ENCODE measurements around the gene PSAPL1.
"Not testable (repeated sequence)": the region's sequence is repeated elsewhere in the genome, so short reads cannot be mapped to it uniquely, and the experiment has no call there.

Gene PSAPL1

DNA sequence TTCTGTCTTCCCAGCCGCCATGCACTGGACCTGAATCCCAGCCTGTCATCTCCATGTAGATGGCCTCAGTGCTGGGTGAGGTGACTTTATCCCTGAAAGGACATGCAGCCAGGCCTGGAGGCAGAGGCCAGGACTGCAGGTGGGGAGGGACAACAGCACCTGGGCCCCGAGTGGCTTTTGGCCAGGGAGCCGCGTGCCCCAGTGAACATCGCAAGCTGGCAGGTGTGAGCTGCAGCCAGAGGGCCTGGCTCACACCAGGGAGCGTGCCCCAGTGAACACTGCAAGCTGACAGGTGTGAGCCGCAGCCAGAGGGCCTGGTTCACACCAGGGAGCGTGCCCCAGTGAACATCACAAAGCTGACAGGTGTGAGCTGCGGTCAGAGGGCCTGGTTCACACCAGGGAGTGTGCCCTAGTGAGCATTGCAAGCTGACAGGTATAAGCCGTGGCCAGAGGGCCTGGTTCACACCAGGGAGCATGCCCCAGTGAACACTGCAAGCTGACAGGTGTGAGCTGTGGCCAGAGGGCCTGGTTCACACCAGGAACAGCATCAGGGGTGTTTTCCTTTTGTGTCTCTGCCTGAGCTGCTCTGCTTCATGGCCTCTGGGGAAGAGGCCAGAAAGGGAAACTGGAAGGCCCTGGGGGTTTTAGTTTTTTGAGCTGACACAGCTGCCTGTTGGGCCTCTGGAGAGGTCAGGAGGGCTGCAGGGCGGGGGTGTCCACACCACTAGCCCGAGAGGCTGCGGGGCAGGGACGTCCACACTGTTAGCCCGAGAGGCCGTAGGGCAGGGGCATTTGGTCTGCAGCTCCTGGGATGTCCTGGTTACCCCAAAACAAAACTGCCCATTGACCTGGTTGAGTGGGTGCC is 22.7 kb upstream of the PSAPL1 start:
- no peak for DNase-seq

- not testable (repeated sequence) for DNase-seq
Measured at GRCh38 chr4:7452802-7453201, 18.1 kb upstream of the PSAPL1 start.

- no peak for DNase-seq
Measured at GRCh38 chr4:7451800-7452199, 17.1 kb upstream of the PSAPL1 start.

DNA sequence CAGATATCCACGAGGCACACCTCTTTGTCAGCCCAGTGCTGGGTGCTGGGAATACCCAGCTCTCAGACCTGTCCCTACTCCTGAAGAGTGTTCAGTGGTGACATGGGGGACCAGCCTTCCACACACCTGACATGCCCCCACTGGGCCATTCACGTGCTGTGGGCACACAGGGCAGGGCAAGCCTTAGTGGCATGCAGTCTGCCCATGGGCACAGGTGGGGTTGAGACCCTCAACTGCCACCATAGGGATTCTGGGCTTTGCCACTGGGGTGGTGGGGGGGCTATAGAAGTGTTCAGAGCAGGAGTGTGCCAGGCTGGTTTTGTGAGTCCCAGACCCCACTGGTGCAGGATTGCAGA is 16.7 kb upstream of the PSAPL1 start:
- no peak for DNase-seq

DNA sequence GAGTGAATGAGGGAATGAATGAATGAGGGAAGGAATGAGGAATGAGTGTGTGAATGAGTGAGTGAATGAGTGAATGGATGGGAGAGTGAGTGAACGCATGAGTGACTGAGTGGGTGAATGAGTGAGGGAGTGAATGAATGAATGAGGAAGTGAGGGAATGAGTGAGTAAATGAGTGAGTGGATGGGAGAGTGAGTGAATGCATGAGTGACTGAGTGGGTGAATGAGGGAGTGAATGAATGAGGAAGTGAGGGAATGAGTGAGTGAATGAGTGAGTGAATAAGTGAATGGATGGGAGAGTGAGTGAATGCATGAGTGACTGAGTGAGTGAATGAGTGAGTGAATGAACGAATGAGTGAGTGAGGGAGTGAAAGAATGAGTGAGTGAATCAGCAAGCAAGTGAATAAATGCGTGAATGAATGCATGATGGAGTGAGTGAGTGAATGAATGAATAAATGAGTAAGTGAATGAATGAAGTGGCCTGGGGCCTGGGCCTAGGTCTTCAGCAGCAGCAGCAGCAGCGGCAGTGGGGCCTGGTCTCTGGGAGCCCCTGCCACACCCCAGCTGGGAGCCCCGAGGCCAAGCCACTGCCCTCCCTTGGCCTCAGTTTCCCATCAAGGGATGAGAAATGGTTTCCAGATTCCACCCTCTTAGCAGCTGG is 16.2 kb upstream of the PSAPL1 start:
- DNase-seq = no peak

- no peak for DNase-seq
Measured at GRCh38 chr4:7448036-7448435, 13.3 kb upstream of the PSAPL1 start.

GRCh38 chr4:7447236-7447635 is 12.5 kb upstream of the PSAPL1 start:
- DNase-seq = no peak

- DNase-seq = no peak
Measured at GRCh38 chr4:7444731-7445130, 10.0 kb upstream of the PSAPL1 start.

DNA sequence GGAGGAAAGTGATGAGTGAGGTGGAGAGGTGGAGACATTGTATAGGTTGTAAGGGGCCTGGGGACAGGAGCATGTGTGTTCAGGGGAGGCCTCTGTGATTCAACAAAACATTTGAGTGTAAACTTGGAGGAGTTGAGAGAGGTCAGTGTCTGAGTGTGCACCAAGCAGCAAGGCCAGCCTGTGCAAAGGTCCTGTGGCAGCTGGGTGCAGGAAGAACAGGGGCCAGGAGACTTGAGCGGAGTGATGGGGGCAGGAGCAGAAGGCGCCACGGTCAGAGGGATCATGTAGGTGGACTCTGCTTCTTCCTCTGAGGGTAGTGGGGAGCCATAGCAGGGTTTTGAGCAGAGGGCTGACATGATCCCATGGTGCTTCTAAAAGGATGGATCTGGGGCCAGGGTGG is 9.6 kb upstream of the PSAPL1 start:
- no peak for DNase-seq

- no peak for DNase-seq
Measured at GRCh38 chr4:7442574-7443162, 7.9 kb upstream of the PSAPL1 start.

DNA sequence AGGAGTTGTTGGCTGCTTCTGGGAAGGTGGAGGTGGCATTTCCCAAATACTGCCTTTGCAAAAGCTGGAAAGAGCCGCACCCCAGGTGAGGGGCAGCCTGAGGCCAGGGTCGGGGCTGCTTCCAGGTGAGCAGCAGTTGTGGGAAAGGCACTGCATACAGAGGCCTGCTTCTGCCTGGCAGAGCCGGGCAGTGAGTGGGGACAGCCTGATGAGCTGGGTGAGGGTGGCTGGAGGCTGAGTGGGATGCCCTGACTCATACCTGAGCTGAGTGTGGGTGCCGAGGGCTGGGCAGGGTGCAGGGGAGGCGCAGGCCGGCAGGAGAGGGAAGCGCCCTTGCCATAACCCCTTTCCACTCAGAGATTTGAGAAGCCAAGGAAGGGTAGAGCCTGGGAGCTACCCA is 6.5 kb upstream of the PSAPL1 start:
- DNase-seq = no peak

DNA sequence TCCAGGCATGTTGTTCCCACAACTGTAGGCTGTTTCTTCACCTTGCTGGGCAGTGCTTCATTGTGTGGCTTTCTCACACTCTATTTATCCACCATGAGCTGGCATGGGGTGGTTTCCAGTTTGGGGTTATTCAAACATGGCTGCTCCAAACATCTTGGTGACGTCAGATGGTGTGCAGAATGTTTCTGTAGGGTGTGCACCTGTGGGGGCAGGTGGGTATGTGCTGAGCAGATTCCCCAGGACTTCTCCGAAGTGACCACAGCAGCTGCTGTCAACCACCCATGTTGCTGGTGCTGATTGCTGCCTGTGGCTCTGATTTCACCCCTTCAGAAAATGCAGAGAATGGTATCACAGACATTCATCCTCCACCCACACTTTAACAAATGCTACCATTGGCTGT is 5.0 kb upstream of the PSAPL1 start:
- DNase-seq = no peak

GRCh38 chr4:7436256-7436655 is 1.5 kb upstream of the PSAPL1 start:
- no peak for DNase-seq

- DNase-seq = no peak
Measured at GRCh38 chr4:7435471-7436061, 836 bp upstream of the PSAPL1 start.

- no peak for DNase-seq
Measured at GRCh38 chr4:7434141-7434765, 477 bp downstream of the PSAPL1 start.

GRCh38 chr4:7433376-7434140 is 1.2 kb downstream of the PSAPL1 start:
- no peak for DNase-seq

- no peak for DNase-seq
Measured at GRCh38 chr4:7432531-7433375, 2.0 kb downstream of the PSAPL1 start.

- DNase-seq = no peak
Measured at GRCh38 chr4:7431696-7432530, 2.8 kb downstream of the PSAPL1 start.

DNA sequence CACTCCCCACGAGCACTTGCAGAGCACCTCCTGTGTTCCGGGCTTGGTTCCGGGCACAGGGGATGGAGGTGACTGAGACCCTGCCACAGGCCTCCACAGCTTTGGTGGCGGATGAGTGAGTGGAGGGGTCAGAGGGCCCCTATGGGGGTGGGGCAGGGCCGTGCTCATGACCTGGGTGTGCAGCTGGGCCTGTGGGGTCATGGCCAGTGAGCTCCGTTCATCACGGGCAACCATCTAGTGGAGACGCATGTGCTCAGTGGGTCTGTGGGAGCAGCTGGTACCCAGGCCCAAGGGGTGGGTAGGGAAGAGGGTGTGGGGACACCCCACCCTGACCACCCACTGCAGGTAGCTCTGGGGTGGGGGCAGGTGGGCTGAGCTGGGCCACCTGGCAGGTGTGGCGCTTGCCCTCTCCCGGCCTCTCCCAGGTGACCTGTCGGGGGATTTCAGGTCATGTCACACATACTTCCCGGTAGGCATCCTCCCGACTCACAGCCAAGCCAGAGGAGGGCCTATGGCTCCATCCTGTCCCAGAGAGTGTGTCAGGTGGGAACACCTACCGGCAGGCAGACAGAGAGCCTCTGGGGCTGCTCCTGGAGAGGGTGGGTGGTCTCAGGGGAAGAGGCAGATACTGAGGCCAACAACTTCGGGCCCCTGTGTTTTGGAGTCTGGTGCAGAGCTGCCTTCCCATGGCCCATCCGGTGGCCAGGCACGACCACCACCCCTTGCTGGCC is 3.6 kb downstream of the PSAPL1 start:
- no peak for DNase-seq

Data from T-helper 1 cell (primary cell).